HepG2 (cell line): Measurements from ENCODE around the gene ABCA8. TPM values are rescaled to one million over a fixed set of nuclear protein-coding genes. Genes with fewer than 3 reads are reported as not detected.

ENCODE experiments used
- ARID5B ChIP-seq: IDR thresholded peaks from 2 replicates; pipeline ENCODE4 v1.4.0; 2020; ENCODE audit warnings: mild to moderate bottlenecking, missing genetic modification reagents
- E2F2 ChIP-seq: sonication (generic); formaldehyde crosslinking; IDR thresholded peaks from 2 replicates; pipeline ENCODE4 v1.4.0; 2020; ENCODE audit warnings: missing genetic modification reagents, borderline replicate concordance
- FOXA3 ChIP-seq: IDR thresholded peaks from 2 replicates; pipeline ENCODE4 v1.6.1; 2016; ENCODE audit warnings: missing genetic modification reagents, missing compliant biosample characterization
- FOXM1 ChIP-seq: sonication (generic); formaldehyde crosslinking; IDR thresholded peaks from 2 replicates; pipeline ENCODE4 v1.5.0; 2020; ENCODE audit warnings: missing genetic modification reagents
- GATAD2A ChIP-seq: IDR thresholded peaks from 2 replicates; pipeline ENCODE4 v1.6.1; 2016
- HNF4A ChIP-seq: sonication (generic); formaldehyde crosslinking; IDR thresholded peaks from 2 replicates; pipeline ENCODE4 v1.4.0; 2020; ENCODE audit warnings: missing genetic modification reagents
- PAX8 ChIP-seq: sonication (generic); formaldehyde crosslinking; IDR thresholded peaks from 2 replicates; pipeline ENCODE4 v1.8.0; 2022; ENCODE audit warnings: mild to moderate bottlenecking, missing genetic modification reagents, borderline replicate concordance
- ZBTB8A ChIP-seq: sonication (generic); formaldehyde crosslinking; IDR thresholded peaks from 2 replicates; pipeline ENCODE4 v1.4.0; 2020; ENCODE audit warnings: mild to moderate bottlenecking, low read depth, missing genetic modification reagents, borderline replicate concordance
- ZNF235 ChIP-seq: sonication (generic); formaldehyde crosslinking; IDR thresholded peaks from 2 replicates; pipeline ENCODE4 v1.8.1; 2023; ENCODE audit warnings: mild to moderate bottlenecking, missing genetic modification reagents, borderline replicate concordance
- ZNF362 ChIP-seq: sonication (generic); formaldehyde crosslinking; IDR thresholded peaks from 2 replicates; pipeline ENCODE4 v1.4.0; 2020; ENCODE audit warnings: missing genetic modification reagents, mild to moderate bottlenecking, borderline replicate concordance
- ZNF816 ChIP-seq: sonication (generic); formaldehyde crosslinking; IDR thresholded peaks from 2 replicates; pipeline ENCODE4 v1.8.0; 2022; ENCODE audit warnings: missing genetic modification reagents, mild to moderate bottlenecking, borderline replicate concordance
- polyA plus RNA-seq, 8 experiments: library from polyadenylated mRNA; depleted of rRNA in 3 of 8; stranded (reverse) in 7 of 8; unstranded in 1 of 8; fragments of >200 nt; fragmentation: Illumina TruSeq in 4 of 8; extraction: Trizol in 4 of 8; gene quantifications; 2 replicates each; pipeline versions ENCODE4 v1.2.1 to v1.2.3, GENCODE V29; 2011 to 2016; ENCODE audit warnings: low read depth in 4 of 8, missing spikeins in 1 of 8, mixed read lengths in 1 of 8; ENCODE audit not compliant: insufficient read depth in 1 of 8
- total RNA-seq, 5 experiments: library from RNA; depleted of rRNA; stranded (reverse); fragments of >200 nt; fragmentation: Illumina TruSeq; extraction: Trizol; gene quantifications; 2 replicates each; pipeline ENCODE4 v1.2.3, GENCODE V29; 2016; ENCODE audit warnings: low read depth in 1 of 5

The ABCA8 gene
- total and polyA plus RNA-seq, 2 of the 13 experiments (the other 11 are each of a cell fraction or from before 2014, with no cell fraction given): 0.05 to 0.18 TPM

GRCh38 chr17:68993112-68993511, 37.9 kb upstream of the ABCA8 start (continued):
- TF ChIP-seq ZBTB8A (no peak), FOXA3 (no peak), GATAD2A (CRISPR knock-in tag) (no peak), HNF4A (CRISPR knock-in tag) (no peak), E2F2 (CRISPR knock-in tag) (no peak), ZNF816 (no peak), PAX8 (CRISPR knock-in tag) (no peak), FOXM1 (no peak), ZNF235 (CRISPR knock-in tag) (no peak), ARID5B (no peak), ZNF362 (CRISPR knock-in tag) (no peak)
